NCI-H69 (cell line): ENCODE measurements around the gene OSTC.

Source experiments
- DNase-seq: peaks from one replicate; lab custom pipeline; 2025; lab: John Stamatoyannopoulos, UW

OSTC gene

GRCh38 chr4:108650212-108651013, at the start of gene OSTC:
Gene OSTC, plus strand, starts transcription at chr4:108650599. Its CDS starts 57 bp downstream, at chr4:108650656.
- peak; percentile 95 for DNase-seq

GRCh38 chr4:108601106-108601505, 49.3 kb upstream of the OSTC start:
- no peak for DNase-seq

- DNase-seq, result no peak
Measured at GRCh38 chr4:108601532-108601931, 48.9 kb upstream of the OSTC start.

GRCh38 chr4:108602163-108602562, 48.2 kb upstream of the OSTC start:
- no peak for DNase-seq

GRCh38 chr4:108607079-108607815, 43.2 kb upstream of the OSTC start:
- DNase-seq, result no peak

GRCh38 chr4:108611365-108611764, 39.0 kb upstream of the OSTC start:
- no peak for DNase-seq

- no peak for DNase-seq
Measured at GRCh38 chr4:108612365-108612764, 38.0 kb upstream of the OSTC start.

GRCh38 chr4:108619372-108620100, 30.9 kb upstream of the OSTC start:
- DNase-seq, result no peak

- peak; percentile 96 for DNase-seq
Measured at GRCh38 chr4:108620101-108620932, 30.1 kb upstream of the OSTC start, which contains the start of gene RPL34. Gene RPL34, plus strand, starts transcription at chr4:108620576. Its CDS starts 1,384 bp downstream, at chr4:108621960.

GRCh38 chr4:108620933-108621905, 29.2 kb upstream of the OSTC start:
- DNase-seq, result no peak

GRCh38 chr4:108622022-108622421, 28.4 kb upstream of the OSTC start:
- DNase-seq, result no peak

- DNase-seq, result no peak
Measured at GRCh38 chr4:108622828-108623227, 27.6 kb upstream of the OSTC start.

- DNase-seq, result no peak
Measured at GRCh38 chr4:108624263-108625056, 25.9 kb upstream of the OSTC start.

GRCh38 chr4:108626056-108626455, 24.3 kb upstream of the OSTC start:
- no peak for DNase-seq

- DNase-seq, result no peak
Measured at GRCh38 chr4:108628411-108628810, 22.0 kb upstream of the OSTC start.

GRCh38 chr4:108635070-108635655, 15.2 kb upstream of the OSTC start:
- no peak for DNase-seq

GRCh38 chr4:108636246-108636645, 14.2 kb upstream of the OSTC start:
- DNase-seq, result no peak

- no peak for DNase-seq
Measured at GRCh38 chr4:108637856-108638255, 12.5 kb upstream of the OSTC start.

- DNase-seq, result no peak
Measured at GRCh38 chr4:108644237-108644636, 6.2 kb upstream of the OSTC start.
